Trophoblast cell (in vitro differentiated cells and primary cell): Measurements from ENCODE around the gene MFSD2A.
A peak's percentile ranks its signal among the peaks of the same experiment; 100 is the strongest.

ENCODE experiments used
- DNase-seq, 2 donors: peaks; one replicate each; pipeline ENCODE4 v3.0.0-alpha.2; 2016
- H2AFZ ChIP-seq: 2 replicates; pipeline ENCODE4 v1.6.1; 2013; ENCODE audit warnings: low read length, moderate library complexity, mild to moderate bottlenecking; ENCODE audit not compliant: insufficient read depth, poor library complexity
- H2AK5ac ChIP-seq: 2 replicates; pipeline ENCODE4 v1.6.1; 2013; ENCODE audit warnings: mild to moderate bottlenecking, low read length
- H2BK120ac ChIP-seq: 2 replicates; pipeline ENCODE4 v1.6.1; 2013; ENCODE audit warnings: low read length, mild to moderate bottlenecking, moderate library complexity; ENCODE audit not compliant: insufficient read depth, poor library complexity
- H2BK12ac ChIP-seq: 2 replicates; pipeline ENCODE4 v1.6.1; 2013; ENCODE audit warnings: mild to moderate bottlenecking, low read length, moderate library complexity
- H2BK5ac ChIP-seq: 2 replicates; pipeline ENCODE4 v1.6.1; 2013; ENCODE audit warnings: low read length, low read depth, moderate library complexity, mild to moderate bottlenecking; ENCODE audit not compliant: poor library complexity
- H3K14ac ChIP-seq: 2 replicates; pipeline ENCODE4 v1.6.1; 2013; ENCODE audit warnings: mild to moderate bottlenecking, low read length
- H3K18ac ChIP-seq: 2 replicates; pipeline ENCODE4 v1.6.1; 2013; ENCODE audit warnings: mild to moderate bottlenecking, low read length
- H3K23ac ChIP-seq: 2 replicates; pipeline ENCODE4 v1.6.1; 2013; ENCODE audit warnings: low read length
- H3K27ac ChIP-seq: 2 replicates; pipeline ENCODE4 v1.5.1; 2013; ENCODE audit warnings: low read depth, mild to moderate bottlenecking, inconsistent platforms, low read length, moderate library complexity
- H3K27me3 ChIP-seq: 2 replicates; pipeline ENCODE4 v1.6.1; 2013; ENCODE audit warnings: inconsistent platforms, mild to moderate bottlenecking, low read length, moderate library complexity; ENCODE audit not compliant: insufficient read depth
- H3K36me3 ChIP-seq, 2 experiments: 1 replicate in 1 of 2; 2 replicates in 1 of 2; pipeline ENCODE4 v1.6.1; 2013; ENCODE audit warnings: low read length in 2 of 2, mild to moderate bottlenecking in 2 of 2, moderate library complexity in 1 of 2; ENCODE audit not compliant: insufficient read depth in 2 of 2, control insufficient read depth in 1 of 2
- H3K4ac ChIP-seq: 2 replicates; pipeline ENCODE4 v1.6.1; 2013; ENCODE audit warnings: low read depth, mild to moderate bottlenecking, low read length, moderate library complexity
- H3K4me1 ChIP-seq, 2 experiments: 1 replicate in 1 of 2; 2 replicates in 1 of 2; pipeline ENCODE4 v1.6.1; 2013; ENCODE audit warnings: low read length in 2 of 2, mild to moderate bottlenecking in 2 of 2, moderate library complexity in 1 of 2; ENCODE audit not compliant: insufficient read depth in 2 of 2, control insufficient read depth in 1 of 2
- H3K4me2 ChIP-seq: 2 replicates; pipeline ENCODE4 v1.6.1; 2013; ENCODE audit warnings: inconsistent platforms, mild to moderate bottlenecking, low read length, moderate library complexity
- H3K4me3 ChIP-seq: 2 replicates; pipeline ENCODE4 v1.5.1; 2013; ENCODE audit warnings: mild to moderate bottlenecking, low read depth, low read length, inconsistent platforms
- H3K79me1 ChIP-seq: one replicate; pipeline ENCODE4 v1.6.1; 2013; ENCODE audit warnings: low read length
- H3K79me2 ChIP-seq: 2 replicates; pipeline ENCODE4 v1.6.1; 2013; ENCODE audit warnings: low read length, mild to moderate bottlenecking; ENCODE audit not compliant: control insufficient read depth, insufficient read depth, poor library complexity
- H3K9ac ChIP-seq: 2 replicates; pipeline ENCODE4 v1.6.1; 2013; ENCODE audit warnings: mild to moderate bottlenecking, low read length
- H3K9me3 ChIP-seq: 2 replicates; pipeline ENCODE4 v1.6.1; 2013; ENCODE audit warnings: low read depth, mild to moderate bottlenecking, control low read depth, inconsistent platforms, low read length; ENCODE audit not compliant: insufficient read depth
- H4K12ac ChIP-seq: 2 replicates; pipeline ENCODE4 v1.6.1; 2013; ENCODE audit warnings: low read depth, mild to moderate bottlenecking, low read length, moderate library complexity
- H4K8ac ChIP-seq: 2 replicates; pipeline ENCODE4 v1.6.1; 2013; ENCODE audit warnings: low read depth, mild to moderate bottlenecking, low read length, moderate library complexity
- H4K91ac ChIP-seq: one replicate; pipeline ENCODE4 v1.6.1; 2013; ENCODE audit warnings: low read depth, mild to moderate bottlenecking, low read length, moderate library complexity
- WGBS: extraction: QIAGEN DNeasy Blood & Tissue Kit; methylation state at CpG from one replicate; pipeline ENCODE4 v1.1.7; 2013; ENCODE audit warnings: missing lambda C conversion rate; ENCODE audit not compliant: insufficient read length, insufficient coverage; ENCODE audit errors: extremely low coverage; 5-methylcytosine and 5-hydroxymethylcytosine counted together

Gene MFSD2A

GRCh38 chr1:39995973-39996393 is 41.0 kb downstream of the MFSD2A start:
- Histone ChIP-seq H3K27me3 (no peaks in the 10 kb centered on the region), H2BK120ac (no peak overlapping the region), H3K18ac (no peak overlapping the region), H3K27ac (no peak overlapping the region), H2AFZ (no peak overlapping the region), H3K4me3 (peak overlapping the region; percentile 1), H3K9me3 (no peaks in the 10 kb centered on the region), H4K12ac (no peak overlapping the region), H2AK5ac (no peak overlapping the region), H3K14ac (no peak overlapping the region), H3K4ac (no peak overlapping the region), H3K36me3 (no peaks in the 10 kb centered on the region), H4K91ac (no peak overlapping the region), H3K23ac (no peak overlapping the region), H3K79me2 (no peaks in the 10 kb centered on the region), H3K4me2 (no peak overlapping the region), H3K9ac (no peak overlapping the region), H2BK12ac (no peak overlapping the region), H2BK5ac (no peak overlapping the region), H3K4me1 (peaks cover 0 to 3% of the 10 kb centered on the region in 2 experiments), H3K79me1 (no peaks in the 10 kb centered on the region), H4K8ac (no peak overlapping the region)
- no CpG with 5 or more reads among the region's 1 CpG for WGBS
- DNase-seq, result peak in 1 of 2 donors; percentile 50

- Histone ChIP-seq H2AK5ac (no peak overlapping the region), H4K91ac (no peak overlapping the region), H3K4ac (no peak overlapping the region), H3K27ac (no peak overlapping the region), H2BK12ac (no peak overlapping the region), H3K23ac (no peak overlapping the region), H2BK120ac (no peak overlapping the region), H3K4me1 (peaks cover 0 to 3% of the 10 kb centered on the region in 2 experiments), H3K79me2 (no peaks in the 10 kb centered on the region), H3K27me3 (no peaks in the 10 kb centered on the region), H4K8ac (no peak overlapping the region), H3K9me3 (no peaks in the 10 kb centered on the region), H4K12ac (no peak overlapping the region), H3K36me3 (no peaks in the 10 kb centered on the region), H3K14ac (no peak overlapping the region), H2BK5ac (no peak overlapping the region), H3K4me2 (no peak overlapping the region), H2AFZ (no peak overlapping the region), H3K4me3 (no peak overlapping the region), H3K18ac (no peak overlapping the region), H3K9ac (no peak overlapping the region), H3K79me1 (no peaks in the 10 kb centered on the region)
- peak; percentile 43 to 86 for DNase-seq
These were observed 41.6 kb downstream of the MFSD2A start for GRCh38 chr1:39996396-39997004.

- no peak overlapping the region for H3K18ac ChIP-seq
- H3K4ac ChIP-seq, result no peak overlapping the region
- H3K4me3 ChIP-seq, result no peak overlapping the region
- H2BK120ac ChIP-seq, result no peak overlapping the region
- no peaks in the 10 kb centered on the region for H3K27me3 ChIP-seq
- H4K8ac ChIP-seq, result no peak overlapping the region
- DNase-seq, result no peak
- no peak overlapping the region for H3K9ac ChIP-seq
- no peak overlapping the region for H3K23ac ChIP-seq
- no peaks in the 10 kb centered on the region for H3K4me1 ChIP-seq
- no peak overlapping the region for H2AFZ ChIP-seq
- no peak overlapping the region for H2AK5ac ChIP-seq
- no peak overlapping the region for H3K14ac ChIP-seq
- no peaks in the 10 kb centered on the region for H3K79me2 ChIP-seq
- H3K36me3 ChIP-seq, result no peaks in the 10 kb centered on the region
- WGBS, result no CpG with 5 or more reads among the region's 2 CpGs
- H3K27ac ChIP-seq, result no peak overlapping the region
- H3K79me1 ChIP-seq, result no peaks in the 10 kb centered on the region
- H2BK5ac ChIP-seq, result no peak overlapping the region
- no peak overlapping the region for H4K91ac ChIP-seq
- no peak overlapping the region for H4K12ac ChIP-seq
- no peaks in the 10 kb centered on the region for H3K9me3 ChIP-seq
- H3K4me2 ChIP-seq, result no peak overlapping the region
- H2BK12ac ChIP-seq, result no peak overlapping the region
These were observed 46.5 kb downstream of the MFSD2A start for GRCh38 chr1:40001456-40001855.

GRCh38 chr1:40003156-40004093 is 48.5 kb downstream of the MFSD2A start:
- no peaks in the 10 kb centered on the region for H3K4me1 ChIP-seq
- no peak overlapping the region for H2AK5ac ChIP-seq
- no peaks in the 10 kb centered on the region for H3K9me3 ChIP-seq
- H3K27ac ChIP-seq, result no peak overlapping the region
- no peak overlapping the region for H3K18ac ChIP-seq
- H3K9ac ChIP-seq, result no peak overlapping the region
- no peak overlapping the region for H3K23ac ChIP-seq
- H3K36me3 ChIP-seq, result no peaks in the 10 kb centered on the region
- H3K4ac ChIP-seq, result no peak overlapping the region
- H3K4me2 ChIP-seq, result no peak overlapping the region
- WGBS, result no CpG with 5 or more reads among the region's 10 CpGs
- no peak overlapping the region for H2BK120ac ChIP-seq
- no peak overlapping the region for H4K12ac ChIP-seq
- H2BK12ac ChIP-seq, result no peak overlapping the region
- no peak overlapping the region for H4K8ac ChIP-seq
- DNase-seq, result no peak
- H2AFZ ChIP-seq, result no peak overlapping the region
- no peak overlapping the region for H3K4me3 ChIP-seq
- H4K91ac ChIP-seq, result no peak overlapping the region
- no peaks in the 10 kb centered on the region for H3K27me3 ChIP-seq
- H3K79me1 ChIP-seq, result no peaks in the 10 kb centered on the region
- H3K79me2 ChIP-seq, result no peaks in the 10 kb centered on the region
- no peak overlapping the region for H3K14ac ChIP-seq
- H2BK5ac ChIP-seq, result no peak overlapping the region
